Upper lobe of right lung (tissue), 1 donor: ENCODE results near the gene FAM3A. TPM values are rescaled to one million over a fixed set of nuclear protein-coding genes. Genes with fewer than 3 reads are reported as not detected.

Source experiments
- ATAC-seq: fragments of 200-7000 bp; cut with Tn5 transposase; one replicate; pipeline ENCODE4 v1.9.1; 2020; ENCODE audit warnings: mild to moderate bottlenecking, moderate library complexity
- DNase-seq: peaks from one replicate; pipeline ENCODE4 v3.0.0-alpha.2; 2020
- H3K27ac ChIP-seq: fragments of 200-600 bp; one replicate; pipeline ENCODE4 v1.8.0; 2022
- H3K27me3 ChIP-seq: fragments of 200-600 bp; one replicate; pipeline ENCODE4 v1.8.0; 2022; ENCODE audit warnings: mild to moderate bottlenecking
- H3K36me3 ChIP-seq: fragments of 200-600 bp; one replicate; pipeline ENCODE4 v1.8.0; 2022
- H3K4me1 ChIP-seq: fragments of 200-600 bp; one replicate; pipeline ENCODE4 v1.8.0; 2022
- H3K4me3 ChIP-seq: fragments of 200-600 bp; one replicate; pipeline ENCODE4 v1.8.0; 2022; ENCODE audit warnings: mild to moderate bottlenecking
- H3K9me3 ChIP-seq: fragments of 200-600 bp; one replicate; pipeline ENCODE4 v1.8.0; 2022
- CTCF ChIP-seq: fragments of 200-600 bp; IDR thresholded peaks from one replicate; pipeline ENCODE4 v1.8.0; 2022; ENCODE audit warnings: antibody characterized with exemption
- intact Hi-C: fragments of 100-400 bp; cut with DNase I; formaldehyde crosslinking; loops from one replicate; pipeline ENCODE4 v1.11.0; 2022
- total RNA-seq: library from RNA; stranded (reverse); fragmentation: NEBNext Ultra II Directional; extraction: Animal tissue kit (Norgen Biotek cat#: 25700); gene quantifications from one replicate; pipeline ENCODE4 v1.2.1, GENCODE V29; 2021
- donor health status: DM: no; HTN: yes; CAD: no; lungs with severe emphysema.

FAM3A gene
- total RNA-seq, 1 donor from 2014 or later = 42.6 TPM

- no peaks in the 10 kb centered on the region for H3K27me3 ChIP-seq
- no peaks in the 10 kb centered on the region for H3K9me3 ChIP-seq
- peak overlapping the region; percentile 91 for H3K27ac ChIP-seq
- H3K4me1 ChIP-seq = peaks cover 5% of the 10 kb centered on the region
- DNase-seq (peak; percentile 73), ATAC-seq (peak; percentile 4)
- H3K36me3 ChIP-seq = no peaks in the 10 kb centered on the region
- TF ChIP-seq CTCF = no peak
- peak overlapping the region; percentile 58 for H3K4me3 ChIP-seq
- intact Hi-C loops = no loop called here
Observed at GRCh38 chrX:154490021-154490413, 26.0 kb downstream of the FAM3A start.

GRCh38 chrX:154489182-154489581 is 26.9 kb downstream of the FAM3A start:
- Histone ChIP-seq H3K9me3 (no peaks in the 10 kb centered on the region), H3K36me3 (no peaks in the 10 kb centered on the region), H3K27ac (peak overlapping the region; percentile 91), H3K4me3 (peak overlapping the region; percentile 58), H3K27me3 (no peaks in the 10 kb centered on the region), H3K4me1 (peaks cover 5% of the 10 kb centered on the region)
- ATAC-seq = no peak
- no peak for TF ChIP-seq CTCF
- DNase-seq = no peak
- intact Hi-C loops = no loop called here

GRCh38 chrX:154488336-154489075 is 27.5 kb downstream of the FAM3A start:
- ATAC-seq = no peak
- H3K4me3 ChIP-seq = no peak overlapping the region
- H3K27ac ChIP-seq = no peak overlapping the region
- intact Hi-C loops = no loop called here
- H3K9me3 ChIP-seq = no peaks in the 10 kb centered on the region
- peaks cover 5% of the 10 kb centered on the region for H3K4me1 ChIP-seq
- no peak for TF ChIP-seq CTCF
- H3K27me3 ChIP-seq = no peaks in the 10 kb centered on the region
- no peak for DNase-seq
- H3K36me3 ChIP-seq = no peaks in the 10 kb centered on the region

GRCh38 chrX:154487518-154488290 is 28.3 kb downstream of the FAM3A start:
- Histone ChIP-seq H3K27me3 (no peaks in the 10 kb centered on the region), H3K9me3 (no peaks in the 10 kb centered on the region), H3K36me3 (no peaks in the 10 kb centered on the region), H3K27ac (no peak overlapping the region), H3K4me3 (no peak overlapping the region), H3K4me1 (peaks cover 5% of the 10 kb centered on the region)
- no peak for ATAC-seq
- intact Hi-C loops = no loop called here
- no peak for TF ChIP-seq CTCF
- DNase-seq = no peak

GRCh38 chrX:154486396-154487207 is 29.4 kb downstream of the FAM3A start, which contains the start of gene UBL4A:
TSS of gene UBL4A (minus strand) at chrX:154486615. CDS start at chrX:154486584, 31 bp downstream.
- peak; percentile 89 for DNase-seq
- Histone ChIP-seq H3K36me3 (no peaks in the 10 kb centered on the region), H3K4me1 (peaks cover 5% of the 10 kb centered on the region), H3K9me3 (no peaks in the 10 kb centered on the region), H3K27me3 (no peaks in the 10 kb centered on the region), H3K4me3 (peak within 1 kb of the TSS; percentile 62), H3K27ac (peak within 1 kb of the TSS; percentile 73)
- TF ChIP-seq CTCF = no peak
- peak; percentile 63 for ATAC-seq
- intact Hi-C loops = no loop called here
